Upper lobe of right lung (tissue), 1 donor: Measurements from ENCODE around the gene RPTOR. TPM values are rescaled to one million over a fixed set of nuclear protein-coding genes. Genes with fewer than 3 reads are reported as not detected.
A peak's percentile ranks its signal among the peaks of the same experiment; 100 is the strongest.

Experiments used
- ATAC-seq: fragments of 200-7000 bp; cut with Tn5 transposase; one replicate; pipeline ENCODE4 v1.9.1; 2020; ENCODE audit warnings: mild to moderate bottlenecking, moderate library complexity
- DNase-seq: peaks from one replicate; pipeline ENCODE4 v3.0.0-alpha.2; 2020
- H3K27ac ChIP-seq: fragments of 200-600 bp; one replicate; pipeline ENCODE4 v1.8.0; 2022
- H3K27me3 ChIP-seq: fragments of 200-600 bp; one replicate; pipeline ENCODE4 v1.8.0; 2022; ENCODE audit warnings: mild to moderate bottlenecking
- H3K36me3 ChIP-seq: fragments of 200-600 bp; one replicate; pipeline ENCODE4 v1.8.0; 2022
- H3K4me1 ChIP-seq: fragments of 200-600 bp; one replicate; pipeline ENCODE4 v1.8.0; 2022
- H3K4me3 ChIP-seq: fragments of 200-600 bp; one replicate; pipeline ENCODE4 v1.8.0; 2022; ENCODE audit warnings: mild to moderate bottlenecking
- H3K9me3 ChIP-seq: fragments of 200-600 bp; one replicate; pipeline ENCODE4 v1.8.0; 2022
- CTCF ChIP-seq: fragments of 200-600 bp; IDR thresholded peaks from one replicate; pipeline ENCODE4 v1.8.0; 2022; ENCODE audit warnings: antibody characterized with exemption
- intact Hi-C: fragments of 100-400 bp; cut with DNase I; formaldehyde crosslinking; loops from one replicate; pipeline ENCODE4 v1.11.0; 2022
- total RNA-seq: library from RNA; stranded (reverse); fragmentation: NEBNext Ultra II Directional; extraction: Animal tissue kit (Norgen Biotek cat#: 25700); gene quantifications from one replicate; pipeline ENCODE4 v1.2.1, GENCODE V29; 2021
- donor health status: DM: no; HTN: yes; CAD: no; lungs with severe emphysema.

Gene RPTOR
- total RNA-seq, 1 donor from 2014 or later, result 35.4 TPM

DNA sequence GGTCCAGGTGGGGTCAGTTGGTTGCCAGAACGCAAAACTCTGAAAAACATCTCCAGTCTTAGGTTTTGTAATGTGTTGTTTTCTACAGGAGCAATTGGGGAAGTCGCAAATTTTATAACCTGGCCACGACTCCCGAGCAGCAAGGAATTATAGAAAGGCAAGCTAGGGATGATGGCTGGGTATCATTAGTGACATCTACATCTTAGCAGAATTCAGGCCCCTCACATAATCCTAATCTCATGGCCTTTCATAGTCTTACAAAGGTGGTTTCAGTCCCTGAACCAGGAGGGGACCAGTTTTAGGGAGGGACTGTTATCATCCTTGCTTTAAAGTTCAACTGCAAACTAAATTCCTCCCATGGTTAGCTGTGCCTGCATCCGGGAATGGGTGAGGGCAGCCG is 117.9 kb downstream of the RPTOR start:
- H3K27ac ChIP-seq, result no peak overlapping the region
- intact Hi-C loops, result no loop called here
- no peak for TF ChIP-seq CTCF

GRCh38 chr17:80663781-80664206 is 119.2 kb downstream of the RPTOR start:
- ATAC-seq (peak; percentile 86), DNase-seq (no peak)
- peak overlapping the region; percentile 42 for H3K27ac ChIP-seq
- no peaks in the 10 kb centered on the region for H3K9me3 ChIP-seq
- no peaks in the 10 kb centered on the region for H3K27me3 ChIP-seq
- intact Hi-C loops, result no loop called here
- no peak overlapping the region for H3K4me3 ChIP-seq
- H3K36me3 ChIP-seq, result no peaks in the 10 kb centered on the region
- peaks cover 21% of the 10 kb centered on the region for H3K4me1 ChIP-seq
- no peak for TF ChIP-seq CTCF

More for the DNA sequence above, 117.9 kb downstream of the RPTOR start:
- Histone ChIP-seq H3K4me1 (peaks cover 21% of the 10 kb centered on the region), H3K36me3 (no peaks in the 10 kb centered on the region), H3K27me3 (no peaks in the 10 kb centered on the region), H3K9me3 (no peaks in the 10 kb centered on the region), H3K4me3 (no peak overlapping the region)
- DNase-seq (no peak), ATAC-seq (no peak)

DNA sequence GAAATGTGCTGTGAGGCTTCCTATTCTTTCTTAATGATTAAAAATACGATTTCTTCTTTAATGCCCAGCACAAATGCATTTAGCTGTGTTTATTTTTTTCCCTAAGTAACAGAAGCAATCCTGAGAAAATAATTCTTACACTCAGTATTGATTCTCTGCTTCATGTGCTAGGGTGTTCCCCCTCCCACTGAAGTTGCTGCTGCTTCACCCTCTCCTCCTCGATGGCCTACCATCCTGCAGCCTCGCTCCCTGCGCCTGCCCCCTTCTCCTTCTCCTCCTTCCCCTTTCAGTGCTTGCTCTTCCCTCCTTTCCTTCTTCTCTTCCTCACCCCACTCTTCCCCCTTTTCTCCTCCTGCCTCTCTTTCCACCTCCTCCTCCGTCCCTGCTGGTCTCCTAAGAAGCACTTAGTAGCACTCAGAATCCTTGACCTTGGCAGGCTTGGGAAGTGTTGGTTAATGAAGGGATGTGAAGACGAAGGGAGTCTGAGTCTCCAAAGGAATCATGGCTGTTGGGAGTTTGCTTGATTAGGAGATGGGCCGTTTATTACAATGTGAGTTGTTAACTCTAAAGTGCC is 119.7 kb downstream of the RPTOR start:
- Histone ChIP-seq H3K36me3 (no peaks in the 10 kb centered on the region), H3K4me3 (no peak overlapping the region), H3K27ac (peak overlapping the region; percentile 42), H3K4me1 (peaks cover 21% of the 10 kb centered on the region), H3K27me3 (no peaks in the 10 kb centered on the region), H3K9me3 (no peaks in the 10 kb centered on the region)
- ATAC-seq (peak; percentile 64), DNase-seq (no peak)
- intact Hi-C loops, result no loop called here
- no peak for TF ChIP-seq CTCF

- ATAC-seq (no peak), DNase-seq (no peak)
- intact Hi-C loops, result no loop called here
- Histone ChIP-seq H3K4me1 (peaks cover 21% of the 10 kb centered on the region), H3K4me3 (no peak overlapping the region), H3K9me3 (no peaks in the 10 kb centered on the region), H3K27ac (no peak overlapping the region), H3K27me3 (no peaks in the 10 kb centered on the region), H3K36me3 (no peaks in the 10 kb centered on the region)
- no peak for TF ChIP-seq CTCF
Observed at GRCh38 chr17:80665792-80666191, 121.2 kb downstream of the RPTOR start.

GRCh38 chr17:80666867-80667266 is 122.2 kb downstream of the RPTOR start:
- Histone ChIP-seq H3K9me3 (no peaks in the 10 kb centered on the region), H3K36me3 (no peaks in the 10 kb centered on the region), H3K4me1 (peaks cover 23% of the 10 kb centered on the region), H3K27me3 (no peaks in the 10 kb centered on the region), H3K4me3 (no peak overlapping the region), H3K27ac (no peak overlapping the region)
- no peak for TF ChIP-seq CTCF
- DNase-seq (no peak), ATAC-seq (no peak)
- intact Hi-C loops, result no loop called here
